ENCODE results near the gene PIGU. TPM values are rescaled to one million over a fixed set of nuclear protein-coding genes. Genes with fewer than 3 reads are reported as not detected.
A peak's percentile ranks its signal among the peaks of the same experiment; 100 is the strongest.

The PIGU gene
- total RNA-seq, 1 donor from 2014 or later = 41.5 TPM

DNA sequence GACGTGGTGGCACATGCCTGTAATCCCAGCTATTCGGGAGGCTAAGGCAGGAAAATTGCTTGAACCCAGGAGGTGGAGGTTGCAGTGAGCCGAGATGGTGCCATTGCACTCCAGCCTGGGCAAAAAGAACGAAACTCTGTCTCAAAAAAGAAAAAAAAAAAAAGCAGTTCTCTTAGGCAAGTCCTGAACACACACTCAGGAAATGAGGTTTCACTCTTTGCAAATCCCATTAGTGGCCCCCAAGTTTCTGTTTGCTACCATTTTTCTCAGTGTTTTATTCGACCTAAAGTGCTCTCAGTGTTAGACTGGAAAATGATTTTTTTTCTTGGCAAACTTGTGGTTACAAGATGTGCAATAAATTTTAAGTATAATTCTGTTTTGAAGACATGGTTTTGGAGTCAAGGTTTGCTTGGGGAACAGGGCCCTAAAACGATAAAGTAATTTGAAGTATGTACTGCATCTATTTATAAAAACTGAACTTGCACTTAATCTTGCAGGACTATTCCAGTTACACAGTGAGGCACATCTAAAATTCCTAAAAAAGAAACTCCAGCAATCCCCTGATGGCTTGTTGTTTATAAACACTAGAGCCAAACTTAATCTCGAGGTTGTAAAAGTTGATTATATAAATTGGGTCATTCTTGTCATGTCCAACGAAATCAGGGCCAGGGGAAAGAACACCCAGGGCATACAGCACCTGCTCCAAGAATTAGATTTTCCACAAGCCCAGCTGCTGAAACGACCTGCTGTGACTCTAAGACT lies 75.8 kb downstream of the PIGU start:
- no peaks in the 10 kb centered on the region for H3K27me3 ChIP-seq
- H3K4me1 ChIP-seq = peaks cover 0 to 11% of the 10 kb centered on the region in 2 donors
- no peak for DNase-seq (ENCODE audit: low spot score in 2 of 2)
- peak overlapping the region; percentile 76 to 78 for H3K27ac ChIP-seq
- H3K9me3 ChIP-seq = no peaks in the 10 kb centered on the region
- H3K4me3 ChIP-seq = peak overlapping the region; percentile 16 to 35
- peaks cover 0 to 3% of the 10 kb centered on the region in 2 donors for H3K36me3 ChIP-seq
- intact Hi-C loops (cut with DNase I) = no loop called here
- TF ChIP-seq, protein P1, sequence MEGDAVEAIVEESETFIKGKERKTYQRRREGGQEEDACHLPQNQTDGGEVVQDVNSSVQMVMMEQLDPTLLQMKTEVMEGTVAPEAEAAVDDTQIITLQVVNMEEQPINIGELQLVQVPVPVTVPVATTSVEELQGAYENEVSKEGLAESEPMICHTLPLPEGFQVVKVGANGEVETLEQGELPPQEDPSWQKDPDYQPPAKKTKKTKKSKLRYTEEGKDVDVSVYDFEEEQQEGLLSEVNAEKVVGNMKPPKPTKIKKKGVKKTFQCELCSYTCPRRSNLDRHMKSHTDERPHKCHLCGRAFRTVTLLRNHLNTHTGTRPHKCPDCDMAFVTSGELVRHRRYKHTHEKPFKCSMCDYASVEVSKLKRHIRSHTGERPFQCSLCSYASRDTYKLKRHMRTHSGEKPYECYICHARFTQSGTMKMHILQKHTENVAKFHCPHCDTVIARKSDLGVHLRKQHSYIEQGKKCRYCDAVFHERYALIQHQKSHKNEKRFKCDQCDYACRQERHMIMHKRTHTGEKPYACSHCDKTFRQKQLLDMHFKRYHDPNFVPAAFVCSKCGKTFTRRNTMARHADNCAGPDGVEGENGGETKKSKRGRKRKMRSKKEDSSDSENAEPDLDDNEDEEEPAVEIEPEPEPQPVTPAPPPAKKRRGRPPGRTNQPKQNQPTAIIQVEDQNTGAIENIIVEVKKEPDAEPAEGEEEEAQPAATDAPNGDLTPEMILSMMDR (IDR thresholded peaks at IDR 0.05) = no peak

DNA sequence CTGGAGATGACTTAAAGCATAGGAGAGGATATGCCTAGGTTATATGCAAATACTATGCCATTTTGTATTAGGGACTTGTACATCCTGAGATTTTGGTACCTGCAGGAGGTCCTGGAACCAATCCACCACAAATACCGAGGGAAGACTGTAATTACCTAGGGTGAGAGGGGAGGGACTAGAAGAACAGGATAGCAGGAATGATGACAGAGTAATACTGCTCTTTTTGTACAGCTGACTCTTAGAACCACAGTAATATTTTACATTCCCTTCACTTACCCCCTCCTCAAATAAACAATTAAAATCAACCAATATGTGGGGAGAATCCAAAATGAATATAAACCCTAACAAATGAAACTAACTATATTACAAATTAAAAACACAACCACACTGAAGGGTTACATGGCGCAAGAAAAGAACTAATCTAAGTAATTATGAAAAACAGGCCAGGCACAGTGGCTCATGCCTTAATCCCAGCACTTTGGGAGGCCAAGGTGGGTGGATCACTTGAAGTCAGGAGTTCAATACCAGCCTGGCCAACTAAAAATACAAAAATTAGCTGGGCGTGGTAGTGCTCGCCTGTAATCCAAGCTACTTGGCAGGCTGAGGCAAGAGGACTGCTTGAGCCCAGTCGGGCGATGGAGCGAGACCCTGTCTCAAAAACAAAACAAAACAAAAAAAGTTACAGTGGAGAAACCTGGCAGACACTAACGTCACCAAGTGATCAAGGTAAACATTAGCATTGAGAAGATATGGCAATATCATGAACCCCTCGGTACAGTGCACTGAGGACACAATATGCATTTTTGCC lies 81.3 kb downstream of the PIGU start:
- TF ChIP-seq, protein P1 (IDR thresholded peaks at IDR 0.05) = no peak
- H3K9me3 ChIP-seq = no peaks in the 10 kb centered on the region
- no peaks in the 10 kb centered on the region for H3K36me3 ChIP-seq
- H3K4me3 ChIP-seq = no peak overlapping the region
- intact Hi-C loops (cut with DNase I) = no loop called here
- DNase-seq (ENCODE audit: low spot score in 2 of 2) = no peak
- peaks cover 0 to 2% of the 10 kb centered on the region in 2 donors for H3K4me1 ChIP-seq
- no peak overlapping the region for H3K27ac ChIP-seq
- H3K27me3 ChIP-seq = no peaks in the 10 kb centered on the region

DNA sequence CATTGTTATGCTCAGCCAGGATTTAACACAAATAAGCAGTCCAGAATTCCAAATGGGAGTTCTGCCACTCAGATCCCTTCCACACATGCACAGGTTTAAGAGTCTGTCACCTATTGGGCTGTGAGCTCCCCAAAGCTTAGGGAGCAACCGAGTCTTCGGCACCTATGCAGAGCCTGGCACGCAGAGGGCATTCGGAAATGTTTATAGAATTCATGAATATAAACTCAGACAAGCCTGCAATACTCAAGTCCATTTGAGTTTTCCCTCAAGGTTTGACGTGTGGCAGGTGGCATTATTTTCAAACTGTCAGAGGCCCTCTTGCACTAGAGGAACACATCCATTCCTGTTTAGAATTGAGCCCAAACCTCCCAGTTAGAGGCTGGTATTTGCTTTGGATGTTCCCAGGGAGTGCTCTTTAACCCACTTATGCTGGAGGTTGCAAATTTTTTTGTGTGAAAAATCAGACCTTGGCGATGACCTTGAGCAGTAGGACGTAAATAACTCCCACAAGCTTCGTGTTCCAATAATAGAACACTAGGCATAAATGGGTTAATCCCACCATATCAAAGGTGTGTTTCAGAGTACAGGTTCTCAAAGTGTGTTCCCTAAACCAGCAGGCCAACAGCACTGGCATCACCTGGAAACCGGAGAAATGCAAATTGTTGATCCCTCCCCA lies 90.3 kb downstream of the PIGU start:
- intact Hi-C loops (cut with DNase I) = no loop called here
- TF ChIP-seq, protein P1 (IDR thresholded peaks at IDR 0.05) = no peak
- H3K4me3 ChIP-seq = no peak overlapping the region
- H3K27me3 ChIP-seq = no peaks in the 10 kb centered on the region
- no peak for DNase-seq (ENCODE audit: low spot score in 2 of 2)
- no peaks in the 10 kb centered on the region for H3K9me3 ChIP-seq
- no peak overlapping the region for H3K27ac ChIP-seq
- peaks cover 0 to 8% of the 10 kb centered on the region in 2 donors for H3K4me1 ChIP-seq
- H3K36me3 ChIP-seq = peaks cover 0 to 22% of the 10 kb centered on the region in 2 donors

DNA sequence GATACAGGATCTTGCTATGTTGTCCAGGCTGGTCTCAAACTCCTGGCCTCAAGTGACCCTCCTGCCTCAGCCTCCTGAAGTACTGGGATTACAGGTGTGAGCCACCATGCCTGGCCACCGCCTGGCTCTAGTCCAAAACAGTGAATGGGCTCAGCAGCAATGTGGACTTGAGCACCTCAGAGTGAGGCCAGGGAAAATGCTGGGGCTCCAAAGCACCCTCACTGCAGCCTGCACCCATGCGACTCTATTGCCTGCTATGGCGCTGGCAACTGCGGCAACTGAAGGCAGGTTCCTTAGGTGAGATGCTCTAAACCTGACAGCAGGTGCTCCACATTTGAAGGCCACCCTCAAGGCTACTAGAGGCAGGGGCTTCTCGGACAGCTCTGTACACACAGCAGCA lies 91.9 kb downstream of the PIGU start:
- H3K27ac ChIP-seq = no peak overlapping the region
- peaks cover 0 to 22% of the 10 kb centered on the region in 2 donors for H3K36me3 ChIP-seq
- H3K4me3 ChIP-seq = no peak overlapping the region
- peak in 1 of 2 donors; percentile 54 for DNase-seq (ENCODE audit: low spot score in 2 of 2)
- intact Hi-C loops (cut with DNase I) = no loop called here
- no peaks in the 10 kb centered on the region for H3K27me3 ChIP-seq
- H3K9me3 ChIP-seq = no peaks in the 10 kb centered on the region
- TF ChIP-seq, protein P1 (IDR thresholded peaks at IDR 0.05) = no peak
- H3K4me1 ChIP-seq = peaks cover 0 to 14% of the 10 kb centered on the region in 2 donors

DNA sequence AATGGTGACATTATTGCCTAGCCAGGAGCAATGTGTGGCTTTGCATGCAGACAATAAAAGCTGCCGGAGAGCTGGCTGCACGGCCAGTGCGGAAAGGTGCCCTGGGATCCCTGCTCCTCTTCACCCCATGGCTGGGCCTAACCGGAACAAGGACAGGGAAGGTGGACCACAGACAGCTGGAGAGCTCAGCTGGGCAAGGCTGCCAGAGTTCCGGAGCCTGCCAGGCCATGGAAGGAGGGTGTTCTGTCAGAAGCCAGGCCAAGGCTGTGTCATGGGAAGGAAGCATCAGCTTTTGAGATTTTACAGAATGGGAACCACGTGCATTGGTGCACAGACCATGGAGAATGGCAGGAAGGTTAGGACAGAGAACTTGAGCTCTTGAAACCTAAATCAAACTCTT lies 93.3 kb downstream of the PIGU start:
- Histone ChIP-seq H3K4me1 (peaks cover 0 to 22% of the 10 kb centered on the region in 2 donors), H3K27me3 (no peaks in the 10 kb centered on the region), H3K36me3 (peaks cover 0 to 22% of the 10 kb centered on the region in 2 donors), H3K27ac (no peak overlapping the region), H3K9me3 (no peaks in the 10 kb centered on the region), H3K4me3 (no peak overlapping the region)
- DNase-seq (ENCODE audit: low spot score in 2 of 2) = peak in 1 of 2 donors; percentile 55
- intact Hi-C loops (cut with DNase I) = no loop called here
- TF ChIP-seq, protein P1 (IDR thresholded peaks at IDR 0.05) = no peak
